SK-N-SH (cell line): ENCODE data around the gene PLCB1. TPM values are rescaled to one million over a fixed set of nuclear protein-coding genes. Genes with fewer than 3 reads are reported as not detected.

Experiments used
- CTCF ChIA-PET: fragments of 300-600, 350-600 bp; formaldehyde crosslinking; extraction: SDS; loops from one replicate; lab custom pipeline; 2021; lab: Yijun Ruan, JAX
- POLR2A ChIA-PET: fragments of 350-600 bp; sonication (Branson Sonifier 250); formaldehyde crosslinking; extraction: SDS; loops from one replicate; lab custom pipeline; 2020; ENCODE audit warnings: antibody characterized with exemption, inconsistent platforms; lab: Yijun Ruan, JAX
- DNase-seq: peaks from one replicate; pipeline ENCODE4 v3.0.0; 2012
- H2AFZ ChIP-seq: fragments of 200-600 bp; sonication (generic); 2 replicates; pipeline ENCODE4 v1.8.1; 2016; ENCODE audit warnings: antibody characterized with exemption, mild to moderate bottlenecking, low read depth
- H3F3A ChIP-seq: fragments of 200-600 bp; sonication (generic); replicated peaks from 2 replicates; pipeline ENCODE3; 2016; ENCODE audit warnings: antibody characterized with exemption, mild to moderate bottlenecking; ENCODE audit not compliant: insufficient read depth
- H3K27ac ChIP-seq, 2 experiments: fragments of 200-500 bp in 1 of 2; fragments of 200-600 bp in 1 of 2; sonication (Bioruptor generic) in 1 of 2; sonication (generic), shearing (Covaris generic) in 1 of 2; 2 replicates each; pipeline versions ENCODE4 v1.5.1 to v1.6.1; 2014 to 2016; ENCODE audit warnings: low read depth in 2 of 2, inconsistent platforms in 1 of 2, low read length in 1 of 2, mild to moderate bottlenecking in 1 of 2, mixed read lengths in 1 of 2
- H3K27me3 ChIP-seq: fragments of 200-600 bp; sonication (generic), shearing (Covaris generic); 2 replicates; pipeline ENCODE4 v1.6.1; 2016; ENCODE audit warnings: mixed run types; ENCODE audit not compliant: insufficient read depth
- H3K36me3 ChIP-seq, 2 experiments: fragments of 200-500 bp in 1 of 2; fragments of 200-600 bp in 1 of 2; sonication (Bioruptor generic) in 1 of 2; sonication (generic) in 1 of 2; replicated peaks in 1 of 2; 2 replicates each; pipeline versions ENCODE3 to v1.5.1; 2014 to 2016; ENCODE audit warnings: low read length in 1 of 2, mild to moderate bottlenecking in 1 of 2; ENCODE audit not compliant: insufficient read depth in 2 of 2, control insufficient read depth in 1 of 2
- H3K4me1 ChIP-seq, 2 experiments: fragments of 200-500 bp in 1 of 2; fragments of 200-600 bp in 1 of 2; sonication (Bioruptor generic) in 1 of 2; sonication (generic), shearing (Covaris generic) in 1 of 2; 2 replicates each; pipeline versions ENCODE4 v1.5.1 to v1.6.1; 2014 to 2016; ENCODE audit warnings: low read depth in 1 of 2, low read length in 1 of 2, mixed run types in 1 of 2; ENCODE audit not compliant: insufficient read depth in 2 of 2, control insufficient read depth in 1 of 2
- H3K4me2 ChIP-seq: fragments of 200-600 bp; sonication (generic), shearing (Covaris generic); 2 replicates; pipeline ENCODE4 v1.6.1; 2017; ENCODE audit warnings: mixed run types
- H3K4me3 ChIP-seq, 2 experiments: fragments of 200-500 bp in 1 of 2; fragments of 200-600 bp in 1 of 2; sonication (Bioruptor generic) in 1 of 2; sonication (generic), shearing (Covaris generic) in 1 of 2; 2 replicates each; pipeline versions ENCODE4 v1.5.1 to v1.8.1; 2014 to 2016; ENCODE audit warnings: low read depth in 2 of 2, inconsistent platforms in 1 of 2, low read length in 1 of 2, mild to moderate bottlenecking in 1 of 2, mixed read lengths in 1 of 2, moderate library complexity in 1 of 2
- H3K79me2 ChIP-seq: fragments of 200-600 bp; sonication (generic); 2 replicates; pipeline ENCODE4 v1.8.1; 2017; ENCODE audit warnings: mild to moderate bottlenecking; ENCODE audit not compliant: insufficient read depth
- H3K9ac ChIP-seq: fragments of 200-600 bp; sonication (generic); 2 replicates; pipeline ENCODE4 v1.6.1; 2017; ENCODE audit warnings: mixed run types
- H3K9me2 ChIP-seq: fragments of 200-600 bp; sonication (generic); 2 replicates; pipeline ENCODE4 v1.6.1; 2017; ENCODE audit warnings: mixed run types
- H3K9me3 ChIP-seq: fragments of 200-600 bp; sonication (generic); 2 replicates; pipeline ENCODE4 v1.6.1; 2017; ENCODE audit warnings: mixed run types, mild to moderate bottlenecking, moderate library complexity
- H4K20me1 ChIP-seq: fragments of 200-600 bp; sonication (generic); 2 replicates; pipeline ENCODE4 v1.6.1; 2017; ENCODE audit warnings: mild to moderate bottlenecking, mixed run types; ENCODE audit not compliant: insufficient read depth
- CHD2 ChIP-seq: fragments of 150-350 bp; IDR thresholded peaks from 2 replicates; pipeline ENCODE4 v1.6.1; 2018; ENCODE audit warnings: low read length; ENCODE audit not compliant: partially characterized antibody
- CTCF ChIP-seq: fragments of 200-600 bp; sonication (generic); IDR thresholded peaks from 2 replicates; pipeline ENCODE4 v1.6.1; 2017; ENCODE audit warnings: antibody characterized with exemption, mild to moderate bottlenecking, moderate library complexity
- EP300 ChIP-seq, 2 experiments: IDR thresholded peaks; 2 replicates each; pipeline versions ENCODE4 v1.4.0 to v1.6.1; 2012; ENCODE audit warnings: borderline replicate concordance in 1 of 2, low read depth in 1 of 2, low read length in 1 of 2
- FOSL2 ChIP-seq: IDR thresholded peaks from 2 replicates; pipeline ENCODE4 v1.4.0; 2012; ENCODE audit warnings: low read depth, mild to moderate bottlenecking, moderate library complexity, borderline replicate concordance
- IRF3 ChIP-seq: fragments of 150-350 bp; IDR thresholded peaks from 2 replicates; pipeline ENCODE4 v1.6.1; 2016; ENCODE audit warnings: mild to moderate bottlenecking, low read depth, low read length
- JUND ChIP-seq: IDR thresholded peaks from 2 replicates; pipeline ENCODE4 v1.4.0; 2012
- MAX ChIP-seq: IDR thresholded peaks from 2 replicates; pipeline ENCODE4 v1.4.0; 2012; ENCODE audit warnings: low read depth
- MEF2A ChIP-seq: IDR thresholded peaks from 2 replicates; pipeline ENCODE4 v1.4.0; 2012; ENCODE audit warnings: low read depth, borderline replicate concordance
- NRF1 ChIP-seq: IDR thresholded peaks from 2 replicates; pipeline ENCODE4 v1.6.1; 2012; ENCODE audit warnings: low read depth, mild to moderate bottlenecking, low read length
- POLR2AphosphoS5 ChIP-seq: IDR thresholded peaks from 2 replicates; pipeline ENCODE4 v1.6.1; 2012; ENCODE audit warnings: low read depth, low read length
- RCOR1 ChIP-seq: fragments of 150-350 bp; IDR thresholded peaks from 2 replicates; pipeline ENCODE4 v1.6.1; 2017; ENCODE audit warnings: antibody characterized with exemption, low read length
- REST ChIP-seq: IDR thresholded peaks from 2 replicates; pipeline ENCODE4 v1.6.1; 2012; ENCODE audit warnings: mild to moderate bottlenecking, low read depth, low read length, moderate library complexity
- RFX5 ChIP-seq: IDR thresholded peaks from 2 replicates; pipeline ENCODE4 v1.6.1; 2012; ENCODE audit warnings: mild to moderate bottlenecking, improper control_type of control experiment, low read length
- TAF1 ChIP-seq: IDR thresholded peaks from 2 replicates; pipeline ENCODE4 v1.6.1; 2012; ENCODE audit warnings: low read depth, mild to moderate bottlenecking, low read length, moderate library complexity, borderline replicate concordance
- TCF12 ChIP-seq: IDR thresholded peaks from 2 replicates; pipeline ENCODE4 v1.4.0; 2012
- TEAD4 ChIP-seq: IDR thresholded peaks from 2 replicates; pipeline ENCODE4 v1.4.0; 2012; ENCODE audit warnings: mild to moderate bottlenecking, borderline replicate concordance; ENCODE audit not compliant: insufficient read depth
- USF1 ChIP-seq: IDR thresholded peaks from 2 replicates; pipeline ENCODE4 v1.4.0; 2012; ENCODE audit warnings: low read depth, borderline replicate concordance
- USF2 ChIP-seq: fragments of 150-350 bp; IDR thresholded peaks from 2 replicates; pipeline ENCODE4 v1.6.1; 2017; ENCODE audit warnings: antibody characterized with exemption, low read length, low read depth, borderline replicate concordance
- YY1 ChIP-seq: IDR thresholded peaks from 2 replicates; pipeline ENCODE4 v1.4.0; 2012; ENCODE audit warnings: low read depth, mild to moderate bottlenecking
- WGBS: methylation state at CpG from one replicate; pipeline ENCODE4 v1.1.6; 2017; ENCODE audit warnings: low lambda C conversion rate; 5-methylcytosine and 5-hydroxymethylcytosine counted together
- polyA plus RNA-seq, 3 experiments: library from polyadenylated mRNA; depleted of rRNA; stranded (reverse); fragments of >200 nt; gene quantifications; 2 replicates each; pipeline ENCODE4 v1.2.3, GENCODE V29; 2012

The PLCB1 gene
- polyA plus RNA-seq, 1 of the 3 experiments (the other 2 are of a cell fraction) = 10.5 TPM

- Histone ChIP-seq H3K4me2 (no peak overlapping the region), H2AFZ (no peak overlapping the region), H3K27me3 (no peaks in the 10 kb centered on the region), H3K4me3 (no peak overlapping the region), H3K9me2 (no peaks in the 10 kb centered on the region), H4K20me1 (peaks cover 7% of the 10 kb centered on the region; the same call in 1 of the 2 replicates), H3K36me3 (no peaks in the 10 kb centered on the region), H3K27ac (no peak overlapping the region), H3K4me1 (peaks cover 0 to 8% of the 10 kb centered on the region in 2 experiments; a peak in 2 of 4 replicates)
- POLR2A ChIA-PET = no interaction called here
- TF ChIP-seq CHD2 = no peak
- TF ChIP-seq RFX5 = no peak
- TF ChIP-seq POLR2AphosphoS5 = no peak
- TF ChIP-seq USF1 = no peak
- TF ChIP-seq MAX = no peak
- no peak for TF ChIP-seq EP300 (IDR thresholded peaks at IDR 0.05; ENCODE audit: borderline replicate concordance in 1 of 2, low read depth in 1 of 2, low read length in 1 of 2)
- no peak for TF ChIP-seq YY1
- TF ChIP-seq CTCF = no peak
- TF ChIP-seq USF2 = no peak
- TF ChIP-seq RCOR1 = no peak
- TF ChIP-seq TEAD4 = no peak
- no peak for TF ChIP-seq IRF3
- TF ChIP-seq TAF1 = no peak
- no peak for TF ChIP-seq JUND
- TF ChIP-seq REST = no peak
- no peak for TF ChIP-seq NRF1
- TF ChIP-seq MEF2A = no peak
- no peak for TF ChIP-seq TCF12
- TF ChIP-seq FOSL2 = no peak
- TF ChIP-seq, all 33 proteins: peak for 0
- Histone ChIP-seq H3K79me2 (no peaks in the 10 kb centered on the region), H3K9ac (no peak overlapping the region), H3K9me3 (no peaks in the 10 kb centered on the region), H3F3A (peaks cover 24% of the 10 kb centered on the region)
- CTCF ChIA-PET = interaction anchor here (1.1 kb wide), 1 partner anchor 22 kb away, joined by 3 read pairs; no protein-coding TSS in a partner anchor
- 85% methylated on average over 2 of the region's 2 CpGs for WGBS
- DNase-seq = no peak
These were observed 225.6 kb downstream of the PLCB1 start for GRCh38 chr20:8357703-8358102.
